ENCODE data around the gene SLC38A8. TPM values are rescaled to one million over a fixed set of nuclear protein-coding genes. Genes with fewer than 3 reads are reported as not detected.

SLC38A8 gene
- total RNA-seq, 2 experiments from 2014 or later, result not detected

- no peaks in the 10 kb centered on the region for H3K9me3 Mint-ChIP-seq
- no peaks in the 10 kb centered on the region for H3K27me3 Mint-ChIP-seq
- TF ChIP-seq, protein P1, sequence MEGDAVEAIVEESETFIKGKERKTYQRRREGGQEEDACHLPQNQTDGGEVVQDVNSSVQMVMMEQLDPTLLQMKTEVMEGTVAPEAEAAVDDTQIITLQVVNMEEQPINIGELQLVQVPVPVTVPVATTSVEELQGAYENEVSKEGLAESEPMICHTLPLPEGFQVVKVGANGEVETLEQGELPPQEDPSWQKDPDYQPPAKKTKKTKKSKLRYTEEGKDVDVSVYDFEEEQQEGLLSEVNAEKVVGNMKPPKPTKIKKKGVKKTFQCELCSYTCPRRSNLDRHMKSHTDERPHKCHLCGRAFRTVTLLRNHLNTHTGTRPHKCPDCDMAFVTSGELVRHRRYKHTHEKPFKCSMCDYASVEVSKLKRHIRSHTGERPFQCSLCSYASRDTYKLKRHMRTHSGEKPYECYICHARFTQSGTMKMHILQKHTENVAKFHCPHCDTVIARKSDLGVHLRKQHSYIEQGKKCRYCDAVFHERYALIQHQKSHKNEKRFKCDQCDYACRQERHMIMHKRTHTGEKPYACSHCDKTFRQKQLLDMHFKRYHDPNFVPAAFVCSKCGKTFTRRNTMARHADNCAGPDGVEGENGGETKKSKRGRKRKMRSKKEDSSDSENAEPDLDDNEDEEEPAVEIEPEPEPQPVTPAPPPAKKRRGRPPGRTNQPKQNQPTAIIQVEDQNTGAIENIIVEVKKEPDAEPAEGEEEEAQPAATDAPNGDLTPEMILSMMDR (IDR thresholded peaks at IDR 0.05), result no peak
- intact Hi-C loops (cut with DNase I, micrococcal nuclease), result no loop called here
- peaks cover 97% of the 10 kb centered on the region for H3K36me3 Mint-ChIP-seq (ENCODE audit: low read depth)
- no peaks in the 10 kb centered on the region for H3K27me3 ChIP-seq (ENCODE audit: control insufficient read depth in 1 of 2, insufficient read depth in 2 of 2, low read length in 2 of 2)
- ChIA-PET CTCF (interaction anchor here (0.6 kb wide), 1 partner anchor 90 kb away, joined by 3 read pairs; no protein-coding TSS in a partner anchor), POLR2A (no interaction called here)
- no peaks in the 10 kb centered on the region for H3K4me1 ChIP-seq (ENCODE audit: insufficient read depth, low read length)
- H3K9me3 ChIP-seq (ENCODE audit: control insufficient read depth in 1 of 2, insufficient read depth in 1 of 2, low read length in 2 of 2), result no peaks in the 10 kb centered on the region
- peaks cover 97% of the 10 kb centered on the region for H3K36me3 ChIP-seq (ENCODE audit: insufficient read depth, low read length)
- no peak overlapping the region for H3K4me3 ChIP-seq (ENCODE audit: low read length)
- H3K27ac ChIP-seq (ENCODE audit: low read depth in 1 of 2, low read length in 2 of 2), result no peak overlapping the region
- no peak for ATAC-seq (ENCODE audit: poor library complexity)
- H3K27ac Mint-ChIP-seq, result no peak overlapping the region
- DNase-seq, result no peak
- H3K4me1 Mint-ChIP-seq (ENCODE audit: low read depth), result peaks cover 3% of the 10 kb centered on the region
- H3K4me3 Mint-ChIP-seq, result no peak overlapping the region
Measured at GRCh38 chr16:84059111-84059510, 16.5 kb upstream of the SLC38A8 start.

GRCh38 chr16:84058664-84059063 lies 16.1 kb upstream of the SLC38A8 start:
- peaks cover 97% of the 10 kb centered on the region for H3K36me3 ChIP-seq (ENCODE audit: insufficient read depth, low read length)
- no peaks in the 10 kb centered on the region for H3K4me1 ChIP-seq (ENCODE audit: insufficient read depth, low read length)
- DNase-seq (no peak), ATAC-seq (ENCODE audit: poor library complexity) (no peak)
- Mint-ChIP-seq H3K27me3 (no peaks in the 10 kb centered on the region), H3K4me3 (no peak overlapping the region), H3K27ac (no peak overlapping the region), H3K9me3 (no peaks in the 10 kb centered on the region), H3K36me3 (ENCODE audit: low read depth) (peaks cover 97% of the 10 kb centered on the region), H3K4me1 (ENCODE audit: low read depth) (peaks cover 3% of the 10 kb centered on the region)
- ChIA-PET POLR2A (no interaction called here), CTCF (no interaction called here)
- intact Hi-C loops (cut with DNase I, micrococcal nuclease), result no loop called here
- TF ChIP-seq, protein P1 (IDR thresholded peaks at IDR 0.05), result no peak
- no peaks in the 10 kb centered on the region for H3K9me3 ChIP-seq (ENCODE audit: control insufficient read depth in 1 of 2, insufficient read depth in 1 of 2, low read length in 2 of 2)
- H3K27ac ChIP-seq (ENCODE audit: low read depth in 1 of 2, low read length in 2 of 2), result no peak overlapping the region
- no peaks in the 10 kb centered on the region for H3K27me3 ChIP-seq (ENCODE audit: control insufficient read depth in 1 of 2, insufficient read depth in 2 of 2, low read length in 2 of 2)
- H3K4me3 ChIP-seq (ENCODE audit: low read length), result no peak overlapping the region

GRCh38 chr16:84058211-84058610 lies 15.6 kb upstream of the SLC38A8 start:
- Histone ChIP-seq H3K36me3 (ENCODE audit: insufficient read depth, low read length) (peaks cover 94% of the 10 kb centered on the region), H3K9me3 (ENCODE audit: control insufficient read depth in 1 of 2, insufficient read depth in 1 of 2, low read length in 2 of 2) (no peaks in the 10 kb centered on the region), H3K4me3 (ENCODE audit: low read length) (no peak overlapping the region), H3K27me3 (ENCODE audit: control insufficient read depth in 1 of 2, insufficient read depth in 2 of 2, low read length in 2 of 2) (no peaks in the 10 kb centered on the region), H3K27ac (ENCODE audit: low read depth in 1 of 2, low read length in 2 of 2) (no peak overlapping the region), H3K4me1 (ENCODE audit: insufficient read depth, low read length) (no peaks in the 10 kb centered on the region)
- H3K4me3 Mint-ChIP-seq, result no peak overlapping the region
- H3K36me3 Mint-ChIP-seq (ENCODE audit: low read depth), result peaks cover 97% of the 10 kb centered on the region
- intact Hi-C loops (cut with DNase I, micrococcal nuclease), result no loop called here
- ChIA-PET CTCF (no interaction called here), POLR2A (interaction anchor here (1.0 kb wide), 1 partner anchor 59 kb away, joined by 3 read pairs; the partner anchor contains the start of gene MBTPS1)
- no peaks in the 10 kb centered on the region for H3K4me1 Mint-ChIP-seq (ENCODE audit: low read depth)
- ATAC-seq (ENCODE audit: poor library complexity) (no peak), DNase-seq (peak in 1 of 14 experiments; percentile 20)
- TF ChIP-seq, protein P1 (IDR thresholded peaks at IDR 0.05), result no peak
- H3K27me3 Mint-ChIP-seq, result no peaks in the 10 kb centered on the region
- H3K27ac Mint-ChIP-seq, result no peak overlapping the region
- H3K9me3 Mint-ChIP-seq, result no peaks in the 10 kb centered on the region

Measured in CD4-positive, alpha-beta T cell (primary cell).